ENCODE data around the gene AGER. TPM values are rescaled to one million over a fixed set of nuclear protein-coding genes. Genes with fewer than 3 reads are reported as not detected.

The AGER gene
- total and polyA plus RNA-seq, 9 of the 15 experiments (the other 6 are each of a cell fraction or from before 2014, with no cell fraction given), result 1.2 to 11.5 (median 4.1) TPM

GRCh38 chr6:32175711-32176475, 8.2 kb downstream of the AGER start, which contains the start of gene AGPAT1 (continued):
- no peak for TF ChIP-seq SRSF3 (IDR thresholded peaks at IDR 0.05; ENCODE audit: insufficient read depth, low read length)
- TF ChIP-seq ZNF507 (tag; conservative IDR thresholded peaks at IDR 0.05), result no peak
- peak; percentile 80 for TF ChIP-seq SUPT5H (IDR thresholded peaks at IDR 0.05)
- TF ChIP-seq, protein P1, sequence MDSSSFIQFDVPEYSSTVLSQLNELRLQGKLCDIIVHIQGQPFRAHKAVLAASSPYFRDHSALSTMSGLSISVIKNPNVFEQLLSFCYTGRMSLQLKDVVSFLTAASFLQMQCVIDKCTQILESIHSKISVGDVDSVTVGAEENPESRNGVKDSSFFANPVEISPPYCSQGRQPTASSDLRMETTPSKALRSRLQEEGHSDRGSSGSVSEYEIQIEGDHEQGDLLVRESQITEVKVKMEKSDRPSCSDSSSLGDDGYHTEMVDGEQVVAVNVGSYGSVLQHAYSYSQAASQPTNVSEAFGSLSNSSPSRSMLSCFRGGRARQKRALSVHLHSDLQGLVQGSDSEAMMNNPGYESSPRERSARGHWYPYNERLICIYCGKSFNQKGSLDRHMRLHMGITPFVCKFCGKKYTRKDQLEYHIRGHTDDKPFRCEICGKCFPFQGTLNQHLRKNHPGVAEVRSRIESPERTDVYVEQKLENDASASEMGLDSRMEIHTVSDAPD (CRISPR knock-in tag; IDR thresholded peaks at IDR 0.05), result no peak
- peak; percentile 68 for TF ChIP-seq EHMT2 (IDR thresholded peaks at IDR 0.05)
- TF ChIP-seq, protein P2, sequence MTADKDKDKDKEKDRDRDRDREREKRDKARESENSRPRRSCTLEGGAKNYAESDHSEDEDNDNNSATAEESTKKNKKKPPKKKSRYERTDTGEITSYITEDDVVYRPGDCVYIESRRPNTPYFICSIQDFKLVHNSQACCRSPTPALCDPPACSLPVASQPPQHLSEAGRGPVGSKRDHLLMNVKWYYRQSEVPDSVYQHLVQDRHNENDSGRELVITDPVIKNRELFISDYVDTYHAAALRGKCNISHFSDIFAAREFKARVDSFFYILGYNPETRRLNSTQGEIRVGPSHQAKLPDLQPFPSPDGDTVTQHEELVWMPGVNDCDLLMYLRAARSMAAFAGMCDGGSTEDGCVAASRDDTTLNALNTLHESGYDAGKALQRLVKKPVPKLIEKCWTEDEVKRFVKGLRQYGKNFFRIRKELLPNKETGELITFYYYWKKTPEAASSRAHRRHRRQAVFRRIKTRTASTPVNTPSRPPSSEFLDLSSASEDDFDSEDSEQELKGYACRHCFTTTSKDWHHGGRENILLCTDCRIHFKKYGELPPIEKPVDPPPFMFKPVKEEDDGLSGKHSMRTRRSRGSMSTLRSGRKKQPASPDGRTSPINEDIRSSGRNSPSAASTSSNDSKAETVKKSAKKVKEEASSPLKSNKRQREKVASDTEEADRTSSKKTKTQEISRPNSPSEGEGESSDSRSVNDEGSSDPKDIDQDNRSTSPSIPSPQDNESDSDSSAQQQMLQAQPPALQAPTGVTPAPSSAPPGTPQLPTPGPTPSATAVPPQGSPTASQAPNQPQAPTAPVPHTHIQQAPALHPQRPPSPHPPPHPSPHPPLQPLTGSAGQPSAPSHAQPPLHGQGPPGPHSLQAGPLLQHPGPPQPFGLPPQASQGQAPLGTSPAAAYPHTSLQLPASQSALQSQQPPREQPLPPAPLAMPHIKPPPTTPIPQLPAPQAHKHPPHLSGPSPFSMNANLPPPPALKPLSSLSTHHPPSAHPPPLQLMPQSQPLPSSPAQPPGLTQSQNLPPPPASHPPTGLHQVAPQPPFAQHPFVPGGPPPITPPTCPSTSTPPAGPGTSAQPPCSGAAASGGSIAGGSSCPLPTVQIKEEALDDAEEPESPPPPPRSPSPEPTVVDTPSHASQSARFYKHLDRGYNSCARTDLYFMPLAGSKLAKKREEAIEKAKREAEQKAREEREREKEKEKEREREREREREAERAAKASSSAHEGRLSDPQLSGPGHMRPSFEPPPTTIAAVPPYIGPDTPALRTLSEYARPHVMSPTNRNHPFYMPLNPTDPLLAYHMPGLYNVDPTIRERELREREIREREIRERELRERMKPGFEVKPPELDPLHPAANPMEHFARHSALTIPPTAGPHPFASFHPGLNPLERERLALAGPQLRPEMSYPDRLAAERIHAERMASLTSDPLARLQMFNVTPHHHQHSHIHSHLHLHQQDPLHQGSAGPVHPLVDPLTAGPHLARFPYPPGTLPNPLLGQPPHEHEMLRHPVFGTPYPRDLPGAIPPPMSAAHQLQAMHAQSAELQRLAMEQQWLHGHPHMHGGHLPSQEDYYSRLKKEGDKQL (CRISPR knock-in tag; IDR thresholded peaks at IDR 0.05; ENCODE audit: borderline replicate concordance), result peak; percentile 88; the same call in 1 of the 2 replicates
- TF ChIP-seq NR2F6 (CRISPR knock-in tag; IDR thresholded peaks at IDR 0.05), result no peak
- TF ChIP-seq STAT5B (CRISPR knock-in tag; IDR thresholded peaks at IDR 0.05), result no peak
- no peak for TF ChIP-seq STAT5A (IDR thresholded peaks at IDR 0.05; ENCODE audit: borderline replicate concordance, low read length)
- TF ChIP-seq GABPB1 (CRISPR knock-in tag; IDR thresholded peaks at IDR 0.05), result peak; percentile 90
- TF ChIP-seq MAX (CRISPR knock-in tag; IDR thresholded peaks at IDR 0.05), result peak; percentile 26; the same call in 1 of the 2 replicates
- no peak for TF ChIP-seq HNRNPLL (IDR thresholded peaks at IDR 0.05; ENCODE audit: low read depth, low read length, poor library complexity, severe bottlenecking)
- TF ChIP-seq EP300 (IDR thresholded peaks at IDR 0.05; ENCODE audit: low read length), result no peak
- no peak for TF ChIP-seq CREB3L1 (IDR thresholded peaks at IDR 0.05; ENCODE audit: borderline replicate concordance, low read depth)
- no peak for TF ChIP-seq ZFPM2 (CRISPR knock-in tag; IDR thresholded peaks at IDR 0.05)
- TF ChIP-seq CTBP1 (IDR thresholded peaks at IDR 0.05; ENCODE audit: borderline replicate concordance), result 0 out of 2 replicates have a peak, but pooled peaks have one; percentile 12
- TF ChIP-seq FOS (IDR thresholded peaks at IDR 0.05; ENCODE audit: extremely low read depth, insufficient read length), result peak; percentile 76
- TF ChIP-seq ZNF77 (CRISPR knock-in tag; IDR thresholded peaks at IDR 0.05), result no peak
- no peak for TF ChIP-seq ZNF12 (CRISPR knock-in tag; IDR thresholded peaks at IDR 0.05)
- TF ChIP-seq NRF1 (conservative IDR thresholded peaks at IDR 0.05 in 1 of 2, IDR thresholded peaks at IDR 0.05 in 1 of 2), result peak in 1 of 2 experiments; percentile 22; a peak in 1 of 4 replicates
